ENCODE measurements around the gene DICER1. TPM values are rescaled to one million over a fixed set of nuclear protein-coding genes. Genes with fewer than 3 reads are reported as not detected.

The DICER1 gene
- total and polyA plus RNA-seq, 8 donors, result 47.9 to 76.9 (median 50.9) TPM

DNA sequence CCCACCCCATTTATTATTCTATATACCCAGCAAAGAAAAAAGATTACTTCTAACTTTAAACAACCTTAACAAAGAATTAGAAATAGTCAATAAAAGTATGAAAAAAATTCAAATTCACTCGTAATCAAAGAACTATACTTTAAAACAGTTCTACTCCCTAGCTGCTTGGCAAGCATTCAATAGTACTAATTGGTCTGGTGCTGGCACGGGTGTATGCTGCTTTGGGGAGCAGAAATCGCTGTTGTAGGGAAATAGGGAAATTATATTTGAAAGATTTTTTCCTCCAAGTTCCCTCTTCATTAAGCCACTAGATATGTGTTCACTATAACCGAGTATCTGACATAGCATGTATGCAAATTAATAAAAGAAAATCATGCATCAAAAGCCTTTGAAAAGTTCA is 65.7 kb downstream of the DICER1 start:
- Histone ChIP-seq H3K27ac (no peak overlapping the region), H3K4me3 (no peak overlapping the region), H3K4me1 (no peaks in the 10 kb centered on the region), H3K9me3 (no peaks in the 10 kb centered on the region), H3K27me3 (no peaks in the 10 kb centered on the region), H3K36me3 (peaks cover 0 to 96% of the 10 kb centered on the region in 2 donors)
- ATAC-seq, result no peak
- peak in 1 of 4 donors; percentile 18 for DNase-seq
- intact Hi-C loops (cut with DNase I), result no loop called here
- TF ChIP-seq, protein P1, sequence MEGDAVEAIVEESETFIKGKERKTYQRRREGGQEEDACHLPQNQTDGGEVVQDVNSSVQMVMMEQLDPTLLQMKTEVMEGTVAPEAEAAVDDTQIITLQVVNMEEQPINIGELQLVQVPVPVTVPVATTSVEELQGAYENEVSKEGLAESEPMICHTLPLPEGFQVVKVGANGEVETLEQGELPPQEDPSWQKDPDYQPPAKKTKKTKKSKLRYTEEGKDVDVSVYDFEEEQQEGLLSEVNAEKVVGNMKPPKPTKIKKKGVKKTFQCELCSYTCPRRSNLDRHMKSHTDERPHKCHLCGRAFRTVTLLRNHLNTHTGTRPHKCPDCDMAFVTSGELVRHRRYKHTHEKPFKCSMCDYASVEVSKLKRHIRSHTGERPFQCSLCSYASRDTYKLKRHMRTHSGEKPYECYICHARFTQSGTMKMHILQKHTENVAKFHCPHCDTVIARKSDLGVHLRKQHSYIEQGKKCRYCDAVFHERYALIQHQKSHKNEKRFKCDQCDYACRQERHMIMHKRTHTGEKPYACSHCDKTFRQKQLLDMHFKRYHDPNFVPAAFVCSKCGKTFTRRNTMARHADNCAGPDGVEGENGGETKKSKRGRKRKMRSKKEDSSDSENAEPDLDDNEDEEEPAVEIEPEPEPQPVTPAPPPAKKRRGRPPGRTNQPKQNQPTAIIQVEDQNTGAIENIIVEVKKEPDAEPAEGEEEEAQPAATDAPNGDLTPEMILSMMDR (IDR thresholded peaks at IDR 0.05), result no peak

DNA sequence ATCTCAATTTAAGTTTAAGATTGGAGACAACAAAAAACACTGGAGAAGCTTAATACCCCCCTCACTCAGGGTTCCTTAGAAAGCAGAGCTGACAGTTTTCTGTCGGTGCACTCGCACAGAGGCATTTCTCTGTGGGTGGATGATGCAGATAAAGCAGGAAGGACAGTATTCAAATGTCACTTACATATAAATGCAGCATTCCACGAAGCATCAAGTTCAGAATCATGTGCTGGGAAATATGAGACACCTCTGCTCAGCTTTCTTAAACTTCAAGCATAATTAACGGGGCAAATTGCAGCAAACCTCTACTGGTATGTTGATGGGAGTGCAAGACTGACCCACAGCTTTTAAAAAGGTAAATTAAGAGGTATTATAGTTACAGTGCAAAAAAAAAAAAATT is 68.7 kb downstream of the DICER1 start:
- Histone ChIP-seq H3K27me3 (no peaks in the 10 kb centered on the region), H3K27ac (no peak overlapping the region), H3K4me3 (no peak overlapping the region), H3K9me3 (no peaks in the 10 kb centered on the region), H3K4me1 (no peaks in the 10 kb centered on the region), H3K36me3 (peaks cover 0 to 92% of the 10 kb centered on the region in 2 donors)
- DNase-seq (no peak), ATAC-seq (no peak)
- intact Hi-C loops (cut with DNase I), result no loop called here
- TF ChIP-seq, protein P1 (IDR thresholded peaks at IDR 0.05), result no peak

- Histone ChIP-seq H3K4me3 (no peak overlapping the region), H3K27ac (no peak overlapping the region), H3K27me3 (no peaks in the 10 kb centered on the region), H3K4me1 (no peaks in the 10 kb centered on the region), H3K9me3 (no peaks in the 10 kb centered on the region), H3K36me3 (peaks cover 0 to 82% of the 10 kb centered on the region in 2 donors)
- ATAC-seq (no peak), DNase-seq (no peak)
- TF ChIP-seq, protein P1 (IDR thresholded peaks at IDR 0.05), result no peak
- intact Hi-C loops (cut with DNase I), result no loop called here
Measured at GRCh38 chr14:95087619-95088018, 69.7 kb downstream of the DICER1 start.

DNA sequence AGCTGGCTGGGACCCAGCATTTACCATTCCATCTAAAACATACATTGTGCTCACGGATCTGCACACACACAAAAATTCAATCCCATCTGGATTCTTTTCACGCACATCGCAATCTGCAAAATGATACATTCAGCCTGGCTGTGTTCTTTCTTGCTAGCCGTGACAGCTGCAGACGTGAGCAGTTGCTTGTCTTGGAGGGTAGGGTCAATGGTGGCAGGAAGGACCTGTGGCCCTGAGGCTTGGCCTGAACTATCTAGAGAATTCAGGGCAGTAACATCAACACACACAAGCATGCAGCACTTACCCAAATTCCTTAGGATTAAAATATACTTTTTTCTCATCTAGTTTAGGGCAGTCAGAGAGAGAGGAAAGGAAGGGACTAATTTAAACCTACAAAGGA is 72.0 kb downstream of the DICER1 start:
- intact Hi-C loops (cut with DNase I), result no loop called here
- ATAC-seq, result no peak
- H3K36me3 ChIP-seq, result peaks cover 0 to 60% of the 10 kb centered on the region in 2 donors

DNA sequence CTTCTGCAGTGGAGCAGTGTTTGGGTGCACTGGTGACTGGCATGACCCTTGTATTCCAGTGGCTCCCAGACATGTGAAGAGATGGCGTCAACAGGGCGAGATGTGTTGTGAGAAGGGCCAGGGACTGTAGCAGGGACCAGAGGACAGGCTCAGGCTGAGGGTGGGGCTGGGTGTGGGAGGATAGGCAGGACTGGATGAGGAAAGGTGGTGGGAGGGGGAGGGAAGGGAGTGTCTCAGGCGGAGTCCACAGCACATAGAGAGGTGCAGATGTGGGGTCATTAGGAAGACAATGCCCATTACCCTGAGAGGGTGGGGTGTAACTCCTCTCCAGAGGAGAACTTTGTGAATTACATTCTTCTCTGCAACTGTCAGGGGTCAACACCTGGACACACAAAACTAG is 78.5 kb downstream of the DICER1 start:
- Histone ChIP-seq H3K9me3 (peaks cover 0 to 3% of the 10 kb centered on the region in 2 donors), H3K27me3 (no peaks in the 10 kb centered on the region), H3K36me3 (no peaks in the 10 kb centered on the region), H3K4me3 (no peak overlapping the region), H3K4me1 (no peaks in the 10 kb centered on the region), H3K27ac (no peak overlapping the region)
- intact Hi-C loops (cut with DNase I), result no loop called here
- TF ChIP-seq, protein P1 (IDR thresholded peaks at IDR 0.05), result no peak
- no peak for DNase-seq
- ATAC-seq, result no peak

More for the DNA sequence above, 72.0 kb downstream of the DICER1 start:
- no peak for DNase-seq
- Histone ChIP-seq H3K27me3 (no peaks in the 10 kb centered on the region), H3K4me1 (no peaks in the 10 kb centered on the region), H3K27ac (no peak overlapping the region), H3K4me3 (no peak overlapping the region), H3K9me3 (no peaks in the 10 kb centered on the region)
- TF ChIP-seq, protein P1 (IDR thresholded peaks at IDR 0.05), result no peak

Data from left lung (tissue), 10 donors.